ENCODE measurements around the gene TMPRSS11A.

The TMPRSS11A gene

GRCh38 chr4:67907650-67908049, 55.6 kb downstream of the TMPRSS11A start:
- DNase-seq (ENCODE audit: low spot score in 2 of 2): no peak
- H3K9me3 ChIP-seq: 0 out of 2 replicates have a peak, but pooled peaks cover 2% of the 10 kb centered on the region
- H3K4me3 ChIP-seq: no peak overlapping the region
- peaks cover 5% of the 10 kb centered on the region for H3K27me3 ChIP-seq (ENCODE audit: low read depth)
- in situ Hi-C loops (cut with MboI; ENCODE audit: low sequenced_read_pairs): no loop called here
- no peaks in the 10 kb centered on the region for H3K4me1 ChIP-seq
- no peaks in the 10 kb centered on the region for H3K36me3 ChIP-seq (replicated peaks)

GRCh38 chr4:67899096-67899495, 64.2 kb downstream of the TMPRSS11A start:
- Histone ChIP-seq H3K4me3 (no peak overlapping the region), H3K9me3 (no peaks in the 10 kb centered on the region), H3K27me3 (ENCODE audit: low read depth) (no peaks in the 10 kb centered on the region), H3K4me1 (no peaks in the 10 kb centered on the region), H3K36me3 (replicated peaks) (no peaks in the 10 kb centered on the region)
- in situ Hi-C loops (cut with MboI; ENCODE audit: low sequenced_read_pairs): no loop called here
- no peak for DNase-seq (ENCODE audit: low spot score in 2 of 2)

GRCh38 chr4:67897686-67898085, 65.6 kb downstream of the TMPRSS11A start:
- H3K4me1 ChIP-seq: no peaks in the 10 kb centered on the region
- no peaks in the 10 kb centered on the region for H3K36me3 ChIP-seq (replicated peaks)
- no peaks in the 10 kb centered on the region for H3K9me3 ChIP-seq
- in situ Hi-C loops (cut with MboI; ENCODE audit: low sequenced_read_pairs): no loop called here
- DNase-seq (ENCODE audit: low spot score in 2 of 2): no peak
- no peak overlapping the region for H3K4me3 ChIP-seq
- H3K27me3 ChIP-seq (ENCODE audit: low read depth): no peaks in the 10 kb centered on the region

GRCh38 chr4:67896421-67897065, 66.8 kb downstream of the TMPRSS11A start:
- in situ Hi-C loops (cut with MboI; ENCODE audit: low sequenced_read_pairs): no loop called here
- Histone ChIP-seq H3K36me3 (replicated peaks) (no peaks in the 10 kb centered on the region), H3K9me3 (no peaks in the 10 kb centered on the region), H3K4me1 (no peaks in the 10 kb centered on the region), H3K27me3 (ENCODE audit: low read depth) (no peaks in the 10 kb centered on the region), H3K4me3 (no peak overlapping the region)
- DNase-seq (ENCODE audit: low spot score in 2 of 2): no peak

DNA sequence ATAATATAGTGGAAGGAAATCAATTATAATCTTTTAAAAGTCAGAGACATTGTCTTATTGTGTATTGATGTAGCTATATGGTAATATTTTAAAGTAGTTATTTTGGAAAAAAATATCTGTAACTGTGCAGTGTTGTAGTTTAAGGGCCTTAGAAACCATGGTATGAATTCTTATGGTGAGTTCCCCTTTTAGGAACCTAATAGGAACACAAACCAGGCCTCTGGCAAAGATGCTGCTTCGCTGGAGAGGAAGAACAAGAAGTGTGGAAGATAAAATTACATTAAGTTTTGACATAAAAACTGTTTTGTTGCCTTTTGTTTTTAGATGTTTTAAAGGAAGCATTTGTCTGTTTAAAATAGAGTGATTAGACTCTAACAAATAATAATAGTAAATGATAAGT, 68.6 kb downstream of the TMPRSS11A start:
- no peak for DNase-seq (ENCODE audit: low spot score in 2 of 2)
- in situ Hi-C loops (cut with MboI; ENCODE audit: low sequenced_read_pairs): no loop called here
- Histone ChIP-seq H3K4me3 (no peak overlapping the region), H3K27me3 (ENCODE audit: low read depth) (no peaks in the 10 kb centered on the region), H3K9me3 (no peaks in the 10 kb centered on the region), H3K4me1 (no peaks in the 10 kb centered on the region), H3K36me3 (replicated peaks) (no peaks in the 10 kb centered on the region)

DNA sequence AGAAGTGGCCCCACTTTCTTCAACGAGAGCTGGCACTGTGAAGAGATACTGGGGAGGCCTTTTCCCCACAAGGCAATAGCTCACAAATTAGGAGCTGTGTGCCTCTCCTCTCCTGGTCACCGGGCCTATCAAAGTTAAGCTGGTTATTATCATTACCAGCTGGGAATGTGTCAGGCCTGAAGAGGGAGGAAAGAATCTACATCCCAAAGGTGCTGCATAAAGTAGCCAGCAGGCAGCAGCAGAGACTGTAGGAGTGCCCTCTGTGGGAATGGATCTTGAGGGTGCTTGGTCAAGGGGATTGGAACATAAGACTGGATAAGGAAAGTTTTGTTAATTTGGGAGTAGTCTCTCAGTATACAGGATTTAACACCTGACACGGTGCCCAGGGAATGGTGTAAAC, 70.4 kb downstream of the TMPRSS11A start:
- no peaks in the 10 kb centered on the region for H3K27me3 ChIP-seq (ENCODE audit: low read depth)
- H3K4me3 ChIP-seq: no peak overlapping the region
- H3K36me3 ChIP-seq (replicated peaks): no peaks in the 10 kb centered on the region
- no peak for DNase-seq (ENCODE audit: low spot score in 2 of 2)
- in situ Hi-C loops (cut with MboI; ENCODE audit: low sequenced_read_pairs): no loop called here
- H3K4me1 ChIP-seq: no peaks in the 10 kb centered on the region
- H3K9me3 ChIP-seq: no peaks in the 10 kb centered on the region

GRCh38 chr4:67892253-67892652, 71.0 kb downstream of the TMPRSS11A start:
- Histone ChIP-seq H3K4me1 (no peaks in the 10 kb centered on the region), H3K9me3 (no peaks in the 10 kb centered on the region), H3K4me3 (no peak overlapping the region), H3K36me3 (replicated peaks) (no peaks in the 10 kb centered on the region), H3K27me3 (ENCODE audit: low read depth) (no peaks in the 10 kb centered on the region)
- no peak for DNase-seq (ENCODE audit: low spot score in 2 of 2)
- in situ Hi-C loops (cut with MboI; ENCODE audit: low sequenced_read_pairs): no loop called here

GRCh38 chr4:67891645-67892044, 71.6 kb downstream of the TMPRSS11A start:
- Histone ChIP-seq H3K4me1 (no peaks in the 10 kb centered on the region), H3K4me3 (no peak overlapping the region), H3K9me3 (no peaks in the 10 kb centered on the region), H3K36me3 (replicated peaks) (no peaks in the 10 kb centered on the region), H3K27me3 (ENCODE audit: low read depth) (no peaks in the 10 kb centered on the region)
- DNase-seq (ENCODE audit: low spot score in 2 of 2): no peak
- in situ Hi-C loops (cut with MboI; ENCODE audit: low sequenced_read_pairs): no loop called here

DNA sequence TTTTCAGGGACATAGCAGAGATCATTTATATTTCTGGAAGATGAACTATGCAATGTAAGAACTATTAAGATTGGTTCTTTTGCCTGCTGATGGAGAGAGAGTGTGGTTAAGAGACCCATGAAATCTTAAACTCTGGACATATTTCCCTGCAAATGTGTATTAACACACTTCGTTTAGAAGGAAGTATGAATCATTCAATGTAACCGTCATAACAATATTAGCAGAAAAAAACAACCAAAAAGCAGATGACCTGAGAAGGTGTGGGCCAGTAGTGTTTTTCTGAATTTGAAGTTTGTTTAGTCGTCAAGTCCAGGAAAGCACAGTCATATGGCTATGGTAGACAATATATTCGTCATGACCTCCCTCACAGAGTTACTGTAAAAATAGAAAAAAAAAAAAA, 77.0 kb downstream of the TMPRSS11A start:
- H3K36me3 ChIP-seq (replicated peaks): no peaks in the 10 kb centered on the region
- no peaks in the 10 kb centered on the region for H3K27me3 ChIP-seq (ENCODE audit: low read depth)
- in situ Hi-C loops (cut with MboI; ENCODE audit: low sequenced_read_pairs): no loop called here
- no peaks in the 10 kb centered on the region for H3K4me1 ChIP-seq
- no peak overlapping the region for H3K4me3 ChIP-seq
- DNase-seq (ENCODE audit: low spot score in 2 of 2): no peak
- H3K9me3 ChIP-seq: no peaks in the 10 kb centered on the region

DNA sequence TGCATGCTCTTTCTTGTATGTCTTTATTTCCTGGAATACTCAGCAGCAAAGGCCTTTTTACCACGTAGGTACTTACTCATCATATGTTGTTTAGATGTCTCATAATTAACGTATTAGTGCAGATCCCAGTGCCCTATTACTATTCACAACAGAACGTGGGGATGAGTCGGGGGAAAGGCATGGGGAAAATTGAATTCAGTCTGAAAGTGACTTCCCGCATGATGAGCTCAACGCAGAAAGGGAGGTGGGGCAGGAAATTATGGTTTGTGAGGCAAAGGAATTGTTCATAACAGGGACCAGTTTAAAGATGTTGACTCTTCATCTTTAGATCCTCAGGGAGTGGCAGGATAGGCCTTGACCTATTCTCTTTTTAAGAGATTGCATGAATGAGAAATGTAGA, 77.5 kb downstream of the TMPRSS11A start:
- Histone ChIP-seq H3K4me3 (no peak overlapping the region), H3K27me3 (ENCODE audit: low read depth) (no peaks in the 10 kb centered on the region), H3K9me3 (no peaks in the 10 kb centered on the region), H3K36me3 (replicated peaks) (no peaks in the 10 kb centered on the region), H3K4me1 (no peaks in the 10 kb centered on the region)
- in situ Hi-C loops (cut with MboI; ENCODE audit: low sequenced_read_pairs): no loop called here
- no peak for DNase-seq (ENCODE audit: low spot score in 2 of 2)

- Histone ChIP-seq H3K27me3 (ENCODE audit: low read depth) (no peaks in the 10 kb centered on the region), H3K4me1 (no peaks in the 10 kb centered on the region), H3K4me3 (no peak overlapping the region), H3K9me3 (no peaks in the 10 kb centered on the region), H3K36me3 (replicated peaks) (no peaks in the 10 kb centered on the region)
- no peak for DNase-seq (ENCODE audit: low spot score in 2 of 2)
- in situ Hi-C loops (cut with MboI; ENCODE audit: low sequenced_read_pairs): no loop called here
Measured at GRCh38 chr4:67884701-67885100, 78.6 kb downstream of the TMPRSS11A start.

- no peak within 1 kb of the TSS for H3K4me3 ChIP-seq
- in situ Hi-C loops (cut with MboI; ENCODE audit: low sequenced_read_pairs): no loop called here
- no peaks in the 10 kb centered on the region for H3K36me3 ChIP-seq (replicated peaks)
- H3K27me3 ChIP-seq (ENCODE audit: low read depth): no peaks in the 10 kb centered on the region
- no peak for DNase-seq (ENCODE audit: low spot score in 2 of 2)
- no peaks in the 10 kb centered on the region for H3K9me3 ChIP-seq
- no peaks in the 10 kb centered on the region for H3K4me1 ChIP-seq
Measured at GRCh38 chr4:67883902-67884301, 79.4 kb downstream of the TMPRSS11A start, which contains the start of gene TMPRSS11D. Gene TMPRSS11D (minus strand): TSS chr4:67884002. CDS start chr4:67883933, 69 bp downstream.

DNA sequence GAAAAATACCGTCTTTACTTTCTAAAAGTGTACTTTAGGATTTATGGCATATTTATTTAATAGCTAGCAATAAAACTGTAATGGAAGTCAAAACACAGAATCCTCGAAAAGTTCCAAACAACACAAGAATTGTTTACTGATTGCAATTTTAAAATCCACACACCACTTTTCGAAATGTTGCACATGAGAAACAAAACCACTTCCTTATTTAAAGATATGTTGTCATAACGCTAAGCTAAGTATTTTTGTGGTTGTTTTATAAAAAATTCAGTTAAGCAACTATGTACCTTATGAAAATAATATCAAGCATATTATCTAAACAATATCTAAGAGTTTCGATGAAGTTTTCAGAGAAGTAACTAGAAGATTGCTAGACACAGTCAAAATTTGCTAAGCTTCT, 79.8 kb downstream of the TMPRSS11A start:
- no peak overlapping the region for H3K4me3 ChIP-seq
- DNase-seq (ENCODE audit: low spot score in 2 of 2): no peak
- H3K36me3 ChIP-seq (replicated peaks): no peaks in the 10 kb centered on the region
- no peaks in the 10 kb centered on the region for H3K27me3 ChIP-seq (ENCODE audit: low read depth)
- no peaks in the 10 kb centered on the region for H3K9me3 ChIP-seq
- H3K4me1 ChIP-seq: no peaks in the 10 kb centered on the region
- in situ Hi-C loops (cut with MboI; ENCODE audit: low sequenced_read_pairs): no loop called here

- no peak for DNase-seq (ENCODE audit: low spot score in 2 of 2)
- no peaks in the 10 kb centered on the region for H3K27me3 ChIP-seq (ENCODE audit: low read depth)
- no peaks in the 10 kb centered on the region for H3K4me1 ChIP-seq
- H3K4me3 ChIP-seq: no peak overlapping the region
- in situ Hi-C loops (cut with MboI; ENCODE audit: low sequenced_read_pairs): no loop called here
- no peaks in the 10 kb centered on the region for H3K9me3 ChIP-seq
- H3K36me3 ChIP-seq (replicated peaks): no peaks in the 10 kb centered on the region
Measured at GRCh38 chr4:67880866-67881610, 82.3 kb downstream of the TMPRSS11A start.

Measured in HAP-1 (cell line).